ENCODE results near the gene SAMD11.
"Not testable (repeated sequence)": the region's sequence is repeated elsewhere in the genome, so short reads cannot be mapped to it uniquely, and the experiment has no call there.

GRCh38 chr1:991275-991674, 67.6 kb downstream of the SAMD11 start:
- TF ChIP-seq CTCF, POLR2AphosphoS5, EP300, POLR2A (IDR thresholded peaks at IDR 0.05): not testable (repeated sequence)

Measured in gastroesophageal sphincter (tissue), 3 donors.